Left kidney (tissue), 2 donors: ENCODE measurements around the gene MAP7. TPM values are rescaled to one million over a fixed set of nuclear protein-coding genes. Genes with fewer than 3 reads are reported as not detected.

Experiments
- DNase-seq: peaks from one replicate; pipeline ENCODE4 v3.0.0-alpha.2; 2013
- polyA plus RNA-seq: library from polyadenylated mRNA; unstranded; fragments of 120-200 nt; gene quantifications from one replicate; pipeline ENCODE4 v1.2.1, GENCODE V29; 2013; ENCODE audit not compliant: insufficient read length

The MAP7 gene
- polyA plus RNA-seq, 1 donor = 35.3 TPM

- no peak for DNase-seq
Measured at GRCh38 chr6:136566007-136566487, 15.8 kb upstream of the MAP7 start.

- no peak for DNase-seq
Measured at GRCh38 chr6:136564180-136564579, 14.0 kb upstream of the MAP7 start.

- DNase-seq = no peak
Measured at GRCh38 chr6:136563386-136564152, 13.3 kb upstream of the MAP7 start.

- no peak for DNase-seq
Measured at GRCh38 chr6:136562211-136562610, 12.0 kb upstream of the MAP7 start.

GRCh38 chr6:136553166-136553787 lies 3.1 kb upstream of the MAP7 start:
- no peak for DNase-seq

GRCh38 chr6:136552054-136552453 lies 1.8 kb upstream of the MAP7 start:
- no peak for DNase-seq

GRCh38 chr6:136551103-136551502 lies 881 bp upstream of the MAP7 start:
- DNase-seq = no peak

- no peak for DNase-seq
Measured at GRCh38 chr6:136550045-136550329, 235 bp downstream of the MAP7 start.

- no peak for DNase-seq
Measured at GRCh38 chr6:136549300-136550044, 750 bp downstream of the MAP7 start.

- no peak for DNase-seq
Measured at GRCh38 chr6:136548582-136549299, 1.5 kb downstream of the MAP7 start.

GRCh38 chr6:136547871-136548270 lies 2.4 kb downstream of the MAP7 start:
- no peak for DNase-seq

GRCh38 chr6:136547336-136547735 lies 2.9 kb downstream of the MAP7 start:
- DNase-seq = no peak

GRCh38 chr6:136546331-136546730 lies 3.9 kb downstream of the MAP7 start:
- DNase-seq = no peak

- no peak for DNase-seq
Measured at GRCh38 chr6:136544326-136544725, 5.9 kb downstream of the MAP7 start.

GRCh38 chr6:136541395-136541794 lies 8.8 kb downstream of the MAP7 start:
- DNase-seq = no peak

- no peak for DNase-seq
Measured at GRCh38 chr6:136539967-136540652, 10.1 kb downstream of the MAP7 start.

- DNase-seq = no peak
Measured at GRCh38 chr6:136538836-136539235, 11.4 kb downstream of the MAP7 start.

GRCh38 chr6:136535880-136536650 lies 14.2 kb downstream of the MAP7 start:
- DNase-seq = no peak

- no peak for DNase-seq
Measured at GRCh38 chr6:136535017-136535765, 15.0 kb downstream of the MAP7 start.

GRCh38 chr6:136534268-136534667 lies 16.0 kb downstream of the MAP7 start:
- DNase-seq = no peak
